Astrocyte (in vitro differentiated cells and primary cell): ENCODE measurements around the gene PLD6.

ENCODE experiments used
- CTCF ChIP-seq: IDR thresholded peaks from 2 replicates; pipeline ENCODE4 v1.5.1; 2011; ENCODE audit warnings: low read depth, mild to moderate bottlenecking, inconsistent platforms, low read length, moderate library complexity; ENCODE audit not compliant: insufficient read depth
- EZH2 ChIP-seq: IDR thresholded peaks from 2 replicates; pipeline ENCODE4 v1.6.1; 2012; ENCODE audit warnings: mild to moderate bottlenecking, low read length, inconsistent platforms; ENCODE audit not compliant: insufficient read depth

GRCh38 chr17:17170346-17170985, 35.7 kb downstream of the PLD6 start:
- TF ChIP-seq EZH2: no peak
- TF ChIP-seq CTCF: no peak
